Measurements from ENCODE around the gene RNF130.
"Not testable (repeated sequence)": the region's sequence is repeated elsewhere in the genome, so short reads cannot be mapped to it uniquely, and the experiment has no call there.

Gene RNF130

GRCh38 chr5:180102636-180103035 is 31.1 kb upstream of the RNF130 start:
- FAIRE-seq, result no peak

- FAIRE-seq, result no peak
Observed at GRCh38 chr5:180101451-180102105, 30.0 kb upstream of the RNF130 start.

- FAIRE-seq, result no peak
Observed at GRCh38 chr5:180100621-180101450, 29.3 kb upstream of the RNF130 start.

DNA sequence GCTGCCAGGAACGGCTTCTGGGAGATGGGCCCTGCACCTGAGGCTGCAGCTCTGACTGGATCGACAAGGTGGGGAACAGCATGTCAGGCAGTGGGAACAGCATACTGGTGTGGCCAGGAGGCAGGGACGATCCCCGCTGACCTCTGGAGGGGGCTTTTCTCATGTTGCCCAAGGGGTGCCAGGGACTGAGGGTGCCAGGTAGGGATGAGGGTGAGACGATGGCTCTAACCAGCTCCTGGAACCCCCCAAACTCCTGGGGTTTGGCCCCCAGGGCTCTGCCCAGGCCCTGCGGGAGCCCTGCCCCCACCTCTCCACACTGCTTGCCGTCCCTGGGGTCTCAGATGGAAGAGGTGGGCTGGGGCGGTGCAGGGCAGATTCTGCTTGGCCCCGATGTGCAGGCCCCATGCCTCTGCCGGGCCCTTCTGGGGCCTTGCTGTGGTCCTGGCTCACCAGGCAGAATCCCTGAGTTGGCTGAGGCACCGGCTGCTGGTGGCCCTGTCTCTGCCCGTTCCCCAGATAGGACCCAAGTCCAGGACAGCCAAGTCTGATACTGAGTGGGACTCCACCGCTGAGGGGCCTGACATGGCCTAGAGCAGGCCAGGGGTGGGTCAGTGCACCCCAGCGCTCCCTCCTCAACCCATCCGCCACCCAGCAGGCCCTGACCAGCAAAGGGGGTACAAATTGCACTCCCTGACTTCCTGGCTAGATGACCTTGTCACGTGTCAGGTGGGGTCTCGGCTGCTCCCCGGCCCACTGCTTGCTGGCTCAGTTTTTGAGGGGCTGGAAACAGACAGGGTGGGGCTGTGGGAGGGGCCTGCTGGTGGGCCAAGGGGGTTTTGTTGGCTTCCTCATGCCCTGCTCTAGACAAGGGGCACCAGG is 28.4 kb upstream of the RNF130 start:
- no peak for FAIRE-seq

DNA sequence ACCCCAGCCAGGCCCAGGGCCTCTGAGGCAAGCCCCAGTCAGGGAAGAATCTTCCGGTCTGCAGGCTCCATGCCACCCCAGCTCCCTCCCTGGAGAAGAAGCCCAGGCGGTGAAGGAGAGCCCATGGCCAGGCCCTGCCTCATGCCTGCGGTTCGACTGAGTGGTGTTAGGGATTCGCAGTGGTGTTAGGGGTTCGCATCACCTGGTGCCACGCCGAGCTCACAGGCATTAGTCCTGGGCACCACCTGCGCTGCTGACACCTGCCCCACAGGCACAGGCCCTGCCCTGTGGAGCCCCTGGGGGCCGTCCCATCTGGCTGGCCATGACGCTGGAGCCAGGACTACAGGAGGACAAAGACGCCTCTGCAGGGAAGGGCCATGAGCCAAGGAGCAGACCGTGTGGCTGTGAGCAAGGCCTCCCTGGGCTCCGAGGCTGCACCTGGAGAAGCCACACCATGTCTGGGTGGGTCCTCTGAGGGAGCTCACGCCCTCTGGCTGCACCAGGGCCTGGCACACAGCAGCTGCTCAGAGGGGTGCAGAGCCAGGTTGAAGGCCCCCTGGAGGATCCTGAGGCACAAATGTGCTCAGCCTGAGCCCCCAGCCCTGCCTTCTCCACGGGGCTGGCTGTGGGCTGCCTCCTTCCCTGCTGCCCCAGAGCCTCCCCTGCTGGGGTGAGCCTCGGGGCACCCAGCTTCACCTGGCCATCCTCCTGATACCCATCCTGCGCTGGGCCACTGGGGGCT is 27.6 kb upstream of the RNF130 start:
- FAIRE-seq, result no peak

DNA sequence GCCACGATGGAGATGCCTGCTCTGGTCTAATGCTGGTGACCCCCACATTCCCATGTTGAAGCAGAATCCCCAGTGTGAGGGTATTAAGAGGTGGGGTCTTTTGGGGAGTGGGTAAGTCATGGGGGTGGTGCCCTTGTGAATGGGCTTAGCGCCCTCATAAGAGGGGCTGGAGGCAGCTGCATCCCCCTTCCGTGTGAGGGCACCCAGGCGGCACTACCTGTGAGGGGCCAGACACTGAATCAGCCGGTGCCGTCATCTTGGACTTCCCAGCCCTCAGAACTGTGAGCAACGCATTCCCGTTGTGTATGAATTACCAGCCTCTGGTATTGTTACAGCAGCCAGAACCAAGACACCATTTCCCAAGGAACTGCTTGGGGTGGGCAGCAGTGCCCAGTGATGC is 27.0 kb upstream of the RNF130 start:
- FAIRE-seq, result no peak

DNA sequence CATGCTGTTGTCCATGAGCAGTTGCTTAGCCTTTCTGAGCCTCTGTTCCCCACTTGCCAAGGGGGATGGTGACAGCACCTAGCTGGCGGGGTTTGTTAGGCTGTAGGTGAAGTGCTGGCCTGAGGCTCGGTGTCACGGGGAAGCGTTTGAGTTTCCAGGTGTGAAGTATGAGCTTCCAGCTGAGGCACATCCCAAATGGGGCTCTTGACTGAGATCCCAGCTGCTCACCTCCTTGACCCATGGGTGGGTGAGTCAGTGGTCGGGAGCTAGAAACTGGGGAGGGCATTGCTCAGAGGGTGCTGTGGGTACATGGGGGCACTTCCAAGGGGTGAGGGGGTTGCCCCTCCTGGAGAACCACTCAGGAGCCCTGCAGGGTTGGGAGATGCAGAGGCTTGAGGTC is 26.4 kb upstream of the RNF130 start:
- no peak for FAIRE-seq

DNA sequence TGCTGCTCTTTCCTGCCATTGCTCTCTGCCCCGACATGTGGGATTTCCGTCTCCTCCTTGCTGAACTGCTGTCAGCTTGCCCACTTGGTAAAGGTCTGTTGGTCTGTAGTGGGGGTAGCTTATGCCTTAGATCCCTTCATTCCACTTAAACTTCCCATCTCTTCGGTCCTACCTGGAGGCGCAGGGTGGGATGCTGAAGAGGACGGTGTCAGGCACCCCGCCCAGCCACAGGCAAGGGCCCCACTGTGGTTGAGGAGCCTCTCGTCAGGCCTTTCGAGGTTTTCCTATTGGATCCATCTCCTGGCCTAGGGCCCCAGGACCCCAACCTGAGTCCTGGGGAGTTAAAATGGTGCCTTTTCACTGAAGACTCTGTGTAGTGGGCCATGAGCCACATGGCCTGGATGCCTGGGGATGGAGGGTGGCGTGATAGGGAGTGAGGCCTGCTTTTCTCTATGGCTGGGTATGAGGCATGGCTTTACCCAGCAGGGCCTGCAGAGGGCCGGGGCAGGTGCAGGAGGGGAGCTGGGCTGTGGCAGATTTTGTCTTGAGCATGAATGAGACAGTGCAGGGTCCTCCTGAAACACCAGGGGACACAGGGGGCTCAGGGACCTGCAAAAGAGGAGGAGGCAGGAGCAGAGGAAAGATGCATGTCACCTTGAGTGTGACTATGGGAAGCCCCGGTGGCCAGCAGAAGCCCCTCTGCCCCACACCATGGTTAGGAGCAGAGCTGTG is 25.8 kb upstream of the RNF130 start:
- no peak for FAIRE-seq

- FAIRE-seq, result no peak
Observed at GRCh38 chr5:180096616-180097015, 25.1 kb upstream of the RNF130 start.

GRCh38 chr5:180095545-180095944 is 24.0 kb upstream of the RNF130 start:
- FAIRE-seq, result no peak

DNA sequence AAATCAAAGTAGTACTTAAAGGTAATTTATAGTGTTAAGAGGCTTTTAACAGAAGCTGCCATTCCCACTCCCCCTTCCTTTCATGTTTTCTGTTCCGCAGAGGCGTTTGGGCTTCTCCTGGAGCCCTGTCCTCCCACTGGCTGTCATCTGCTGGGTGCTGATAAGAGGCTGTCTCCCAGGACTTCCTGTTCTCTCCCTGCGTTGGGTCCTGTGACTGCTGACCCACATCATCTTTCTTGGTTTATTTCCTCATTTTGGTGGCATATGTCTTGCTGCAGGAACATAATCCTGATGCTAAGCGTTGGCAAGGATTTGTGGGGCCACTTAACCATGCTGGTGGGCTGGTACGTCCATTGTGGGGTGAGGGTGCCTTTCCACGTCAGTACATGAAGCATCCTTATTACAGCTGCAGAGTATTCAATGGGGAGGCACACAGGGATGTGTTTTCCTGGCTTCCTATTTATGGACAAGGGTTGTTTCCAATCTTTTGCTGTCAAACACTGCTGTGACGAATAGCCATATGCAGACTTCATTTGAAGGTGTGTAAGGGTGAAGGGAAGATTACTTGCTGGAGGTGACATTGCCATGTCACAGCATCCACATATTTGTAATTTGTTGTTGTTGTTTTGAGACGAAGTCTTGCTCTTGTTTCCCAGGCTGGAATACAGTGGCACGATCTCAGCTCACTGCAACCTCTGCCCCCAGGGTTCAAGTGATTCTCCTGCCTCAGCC is 22.3 kb upstream of the RNF130 start:
- FAIRE-seq, result no peak

GRCh38 chr5:180093241-180093640 is 21.7 kb upstream of the RNF130 start:
- FAIRE-seq, result no peak

GRCh38 chr5:180090769-180091546 is 19.4 kb upstream of the RNF130 start:
- FAIRE-seq, result no peak

DNA sequence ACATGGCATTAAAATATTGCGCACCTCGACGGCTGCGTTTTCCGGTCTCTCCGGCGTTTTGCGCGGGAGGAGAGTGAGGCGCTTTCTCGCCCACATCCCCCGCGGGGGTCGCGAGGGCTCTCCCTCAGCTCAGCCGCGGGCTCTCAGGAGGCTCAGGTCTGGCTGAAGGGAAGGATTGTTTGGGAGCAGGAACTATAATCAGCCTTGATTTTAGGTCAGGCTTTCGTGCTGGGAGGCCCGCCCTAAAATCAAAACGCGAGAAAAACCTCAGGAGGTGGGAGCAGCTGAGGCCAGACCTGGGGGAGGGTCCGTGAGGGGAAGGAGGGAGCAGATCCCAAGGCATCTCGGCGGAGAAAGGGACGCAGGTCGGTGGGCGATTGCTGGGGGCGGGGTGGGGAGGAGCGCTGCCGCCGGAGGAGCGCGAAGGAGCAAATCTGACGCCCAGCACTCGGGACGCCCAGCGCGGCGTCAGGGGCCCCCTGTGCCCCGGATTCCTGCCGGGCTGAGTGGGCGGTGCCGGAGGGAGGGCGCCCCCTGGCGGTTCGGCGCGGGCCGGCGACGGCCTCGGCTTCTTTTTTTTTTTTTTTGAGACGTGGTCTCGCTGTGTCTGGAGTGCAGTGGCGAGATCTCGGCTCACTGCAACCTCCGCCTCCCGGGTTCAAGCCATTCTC is 18.7 kb upstream of the RNF130 start:
- no peak for FAIRE-seq

- FAIRE-seq, result not testable (repeated sequence)
Observed at GRCh38 chr5:180089628-180090027, 18.1 kb upstream of the RNF130 start.

- no peak for FAIRE-seq
Observed at GRCh38 chr5:180088561-180088960, 17.0 kb upstream of the RNF130 start.

- FAIRE-seq, result no peak
Observed at GRCh38 chr5:180086816-180087399, 15.3 kb upstream of the RNF130 start.

DNA sequence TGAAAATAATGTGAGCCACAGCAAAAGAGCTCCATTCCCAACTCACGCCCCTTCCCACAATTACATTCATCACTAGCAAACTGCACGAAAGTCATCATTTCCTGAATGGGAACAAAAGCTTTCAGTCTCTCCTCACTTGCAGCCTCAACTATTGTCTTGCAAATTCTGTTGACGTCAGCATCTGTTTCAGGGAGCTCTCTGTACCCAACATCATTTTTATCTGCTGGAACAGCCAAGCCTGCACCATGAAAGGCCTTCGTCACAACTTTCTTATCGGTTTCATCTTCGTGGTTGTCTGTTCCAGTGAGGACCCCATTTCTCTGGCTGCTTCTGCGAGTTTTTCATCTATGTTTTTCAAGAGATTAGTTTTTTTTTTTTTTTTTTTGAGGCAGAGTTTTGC is 14.3 kb upstream of the RNF130 start:
- no peak for FAIRE-seq
